Sciatic nerve (tissue), 2 donors: ENCODE results near the gene TTC3. TPM values are rescaled to one million over a fixed set of nuclear protein-coding genes. Genes with fewer than 3 reads are reported as not detected.

Experiments
- ATAC-seq: fragments of 200-7000 bp; cut with Tn5 transposase; one replicate; pipeline ENCODE4 v1.9.1; 2020; ENCODE audit warnings: mild to moderate bottlenecking, moderate library complexity
- DNase-seq: peaks from one replicate; pipeline ENCODE4 v3.0.0-alpha.2; 2020; ENCODE audit warnings: low spot score
- intact Hi-C: fragments of 100-400 bp; cut with DNase I; formaldehyde crosslinking; loops from one replicate; pipeline ENCODE4 v1.14.2; 2022
- total RNA-seq: library from RNA; stranded (reverse); fragmentation: NEBNext Ultra II Directional; extraction: Animal tissue kit (Norgen Biotek cat#: 25700); gene quantifications from one replicate; pipeline ENCODE4 v1.2.1, GENCODE V29; 2021
- donor health status: DM: no; HTN: no; CAD: no.
- donor health status: DM: no; HTN: no; CAD: no.

The TTC3 gene
- total RNA-seq, 1 donor from 2014 or later: 146 TPM

GRCh38 chr21:37057614-37058013 lies 15.4 kb upstream of the TTC3 start:
- ATAC-seq (no peak), DNase-seq (no peak)
- intact Hi-C loops: no loop called here

- intact Hi-C loops: no loop called here
- ATAC-seq (no peak), DNase-seq (no peak)
Measured at GRCh38 chr21:37058261-37058660, 14.8 kb upstream of the TTC3 start.

- intact Hi-C loops: no loop called here
- ATAC-seq: no peak
- DNase-seq: no peak
Measured at GRCh38 chr21:37059181-37059580, 13.9 kb upstream of the TTC3 start.

GRCh38 chr21:37060296-37060695 lies 12.8 kb upstream of the TTC3 start:
- DNase-seq (no peak), ATAC-seq (peak; percentile 96)
- intact Hi-C loops: no loop called here

GRCh38 chr21:37061926-37062592 lies 11.0 kb upstream of the TTC3 start:
- intact Hi-C loops: no loop called here
- DNase-seq (no peak), ATAC-seq (peak; percentile 75)

- intact Hi-C loops: no loop called here
- ATAC-seq: no peak
Measured at GRCh38 chr21:37062593-37062935, 10.5 kb upstream of the TTC3 start.

GRCh38 chr21:37063433-37063832 lies 9.6 kb upstream of the TTC3 start:
- no peak for DNase-seq
- ATAC-seq: no peak
- intact Hi-C loops: no loop called here

More at GRCh38 chr21:37062593-37062935, 10.5 kb upstream of the TTC3 start:
- DNase-seq: no peak

GRCh38 chr21:37064841-37065240 lies 8.2 kb upstream of the TTC3 start:
- DNase-seq: no peak
- no peak for ATAC-seq
- intact Hi-C loops: no loop called here

- intact Hi-C loops: no loop called here
- ATAC-seq: no peak
- DNase-seq: no peak
Measured at GRCh38 chr21:37065561-37066177, 7.4 kb upstream of the TTC3 start.

GRCh38 chr21:37071561-37072273 lies 1.3 kb upstream of the TTC3 start:
- intact Hi-C loops: loop anchor here (5.0 kb wide), 1 partner anchor 79 kb away; no protein-coding TSS in a partner anchor
- peak; percentile 78 for DNase-seq
- ATAC-seq: peak; percentile 78

GRCh38 chr21:37072274-37072987 lies 623 bp upstream of the TTC3 start:
- DNase-seq (no peak), ATAC-seq (peak; percentile 81)
- intact Hi-C loops: loop anchor here (5.0 kb wide), 1 partner anchor 80 kb away; no protein-coding TSS in a partner anchor

- intact Hi-C loops: loop anchor here (5.0 kb wide), 1 partner anchor 81 kb away; no protein-coding TSS in a partner anchor
- ATAC-seq: peak; percentile 27
- peak; percentile 79 for DNase-seq
Measured at GRCh38 chr21:37073417-37074196, 553 bp downstream of the TTC3 start.

- DNase-seq: no peak
- intact Hi-C loops: loop anchor here (5.0 kb wide), 1 partner anchor 82 kb away; no protein-coding TSS in a partner anchor
- no peak for ATAC-seq
Measured at GRCh38 chr21:37074197-37074510, 1.1 kb downstream of the TTC3 start.

GRCh38 chr21:37074546-37074945 lies 1.5 kb downstream of the TTC3 start:
- ATAC-seq (no peak), DNase-seq (no peak)
- intact Hi-C loops: loop anchor here (5.0 kb wide), 1 partner anchor 82 kb away; no protein-coding TSS in a partner anchor

GRCh38 chr21:37075214-37075770 lies 2.2 kb downstream of the TTC3 start:
- intact Hi-C loops: no loop called here
- no peak for ATAC-seq
- DNase-seq: no peak

GRCh38 chr21:37076087-37076850 lies 3.2 kb downstream of the TTC3 start:
- DNase-seq (no peak), ATAC-seq (no peak)
- intact Hi-C loops: no loop called here

GRCh38 chr21:37077403-37077802 lies 4.3 kb downstream of the TTC3 start:
- DNase-seq (no peak), ATAC-seq (no peak)
- intact Hi-C loops: no loop called here
